Fibroblast of lung (primary cell): Measurements from ENCODE around the gene CAMKV. TPM values are rescaled to one million over a fixed set of nuclear protein-coding genes. Genes with fewer than 3 reads are reported as not detected.

ENCODE experiments used
- DNase-seq, 2 donors: peaks; one replicate each; pipeline versions ENCODE4 v3.0.0 to v3.0.0-alpha.2; 2010; ENCODE audit warnings: low read depth in 2 of 2
- H2AFZ ChIP-seq: 2 replicates; pipeline ENCODE4 v1.5.1; 2012; ENCODE audit warnings: low read length, control low read depth, inconsistent platforms
- H3K27ac ChIP-seq: 2 replicates; pipeline ENCODE4 v1.5.1; 2011; ENCODE audit warnings: low read length, control low read depth; ENCODE audit not compliant: insufficient read depth
- H3K27me3 ChIP-seq: 2 replicates; pipeline ENCODE4 v1.5.1; 2011; ENCODE audit warnings: mild to moderate bottlenecking, low read length; ENCODE audit not compliant: control insufficient read depth, insufficient read depth
- H3K36me3 ChIP-seq: 2 replicates; pipeline ENCODE4 v1.5.1; 2011; ENCODE audit warnings: low read length; ENCODE audit not compliant: control insufficient read depth, insufficient read depth
- H3K4me1 ChIP-seq: 2 replicates; pipeline ENCODE4 v1.5.1; 2011; ENCODE audit warnings: low read length; ENCODE audit not compliant: control insufficient read depth, insufficient read depth; ENCODE audit errors: extremely low read depth
- H3K4me2 ChIP-seq: 2 replicates; pipeline ENCODE4 v1.5.1; 2011; ENCODE audit warnings: low read length, control low read depth; ENCODE audit not compliant: insufficient read depth; ENCODE audit errors: extremely low read depth
- H3K4me3 ChIP-seq, 4 experiments: fragments of 200-600 bp in 1 of 4; sonication (generic) in 1 of 4; replicated peaks in 1 of 4; 2 replicates each; pipeline ENCODE4 v1.5.1; 2011 to 2016; ENCODE audit warnings: low read length in 4 of 4, low read depth in 3 of 4, mild to moderate bottlenecking in 3 of 4, control low read depth in 2 of 4, inconsistent platforms in 1 of 4, mixed read lengths in 1 of 4; ENCODE audit not compliant: insufficient read depth in 1 of 4; ENCODE audit errors: control extremely low read depth in 1 of 4
- H3K79me2 ChIP-seq: 2 replicates; pipeline ENCODE4 v1.5.1; 2012; ENCODE audit warnings: mild to moderate bottlenecking, low read length, inconsistent platforms; ENCODE audit not compliant: control insufficient read depth, insufficient read depth
- H3K9ac ChIP-seq: 2 replicates; pipeline ENCODE4 v1.5.1; 2011; ENCODE audit warnings: mild to moderate bottlenecking, low read length, control low read depth; ENCODE audit not compliant: insufficient read depth
- H3K9me3 ChIP-seq: 2 replicates; pipeline ENCODE4 v1.5.1; 2012; ENCODE audit warnings: low read depth, low read length; ENCODE audit not compliant: control insufficient read depth, insufficient read depth
- H4K20me1 ChIP-seq: 2 replicates; pipeline ENCODE4 v1.5.1; 2011; ENCODE audit warnings: low read length; ENCODE audit not compliant: control insufficient read depth, insufficient read depth; ENCODE audit errors: extremely low read depth
- CTCF ChIP-seq, 2 donors: IDR thresholded peaks in 1 of 2; conservative IDR thresholded peaks in 1 of 2; 1 replicate in 1 of 2; 2 replicates in 1 of 2; pipeline ENCODE4 v1.5.1; 2011 to 2012; ENCODE audit warnings: low read length in 2 of 2, control low read depth in 1 of 2, inconsistent platforms in 1 of 2, low read depth in 1 of 2, mild to moderate bottlenecking in 1 of 2
- EZH2 ChIP-seq: IDR thresholded peaks from 2 replicates; pipeline ENCODE4 v1.5.1; 2012; ENCODE audit warnings: low read length, control low read depth, mild to moderate bottlenecking; ENCODE audit errors: missing control alignments
- polyA plus RNA-seq, 2 donors: library from polyadenylated mRNA; depleted of rRNA in 1 of 2; stranded (reverse) in 1 of 2; unstranded in 1 of 2; fragments of >200 nt; gene quantifications; 2 replicates each; pipeline ENCODE4 v1.2.1, GENCODE V29; 2011 to 2012; ENCODE audit warnings: missing spikeins in 1 of 2
- total RNA-seq: library from RNA; depleted of rRNA; stranded (reverse); fragments of >200 nt; gene quantifications from 2 replicates; pipeline ENCODE4 v1.2.1, GENCODE V29; 2014

The CAMKV gene
- total and polyA plus RNA-seq, 2 donors (not counting 1 experiment from before 2014, with no cell fraction given): 0.06 TPM; not detected in 1

GRCh38 chr3:49864505-49864904 lies 5.2 kb downstream of the CAMKV start:
- H2AFZ ChIP-seq: no peak overlapping the region
- no peaks in the 10 kb centered on the region for H3K36me3 ChIP-seq
- no peak for DNase-seq
- H3K4me3 ChIP-seq: no peak overlapping the region
- H3K9me3 ChIP-seq: no peaks in the 10 kb centered on the region
- H3K4me2 ChIP-seq: no peak overlapping the region
- H3K27me3 ChIP-seq: peaks cover 41% of the 10 kb centered on the region
- no peak overlapping the region for H3K9ac ChIP-seq
- H4K20me1 ChIP-seq: no peaks in the 10 kb centered on the region
- TF ChIP-seq CTCF (conservative IDR thresholded peaks at IDR 0.05 in 1 of 2, IDR thresholded peaks at IDR 0.05 in 1 of 2; ENCODE audit: low read depth in 1 of 2, low read length in 2 of 2): no peak
- TF ChIP-seq EZH2: no peak
- H3K4me1 ChIP-seq: no peaks in the 10 kb centered on the region
- no peaks in the 10 kb centered on the region for H3K79me2 ChIP-seq
- no peak overlapping the region for H3K27ac ChIP-seq

- H4K20me1 ChIP-seq: no peaks in the 10 kb centered on the region
- H3K27ac ChIP-seq: no peak overlapping the region
- H3K4me2 ChIP-seq: no peak overlapping the region
- TF ChIP-seq EZH2: no peak
- TF ChIP-seq CTCF (conservative IDR thresholded peaks at IDR 0.05 in 1 of 2, IDR thresholded peaks at IDR 0.05 in 1 of 2; ENCODE audit: low read depth in 1 of 2, low read length in 2 of 2): no peak
- H3K9me3 ChIP-seq: no peaks in the 10 kb centered on the region
- no peaks in the 10 kb centered on the region for H3K36me3 ChIP-seq
- no peak overlapping the region for H3K9ac ChIP-seq
- no peak overlapping the region for H2AFZ ChIP-seq
- peaks cover 3% of the 10 kb centered on the region for H3K4me1 ChIP-seq
- peaks cover 19% of the 10 kb centered on the region for H3K27me3 ChIP-seq
- no peak overlapping the region for H3K4me3 ChIP-seq
- no peak for DNase-seq
- peaks cover 8% of the 10 kb centered on the region for H3K79me2 ChIP-seq
Measured at GRCh38 chr3:49859576-49860305, 10.0 kb downstream of the CAMKV start.

GRCh38 chr3:49856181-49857005 lies 13.3 kb downstream of the CAMKV start, which contains the start of gene TRAIP:
TRAIP (minus strand) TSS chr3:49856564; CDS start chr3:49856453, 111 bp downstream.
- Histone ChIP-seq H2AFZ (peak within 1 kb of the TSS; percentile 99), H3K9ac (peak within 1 kb of the TSS; percentile 50), H4K20me1 (no peaks in the 10 kb centered on the region), H3K27ac (peak within 1 kb of the TSS; percentile 39), H3K27me3 (no peaks in the 10 kb centered on the region), H3K4me2 (peak within 1 kb of the TSS; percentile 87), H3K36me3 (no peaks in the 10 kb centered on the region), H3K9me3 (no peaks in the 10 kb centered on the region), H3K4me1 (peaks cover 3% of the 10 kb centered on the region), H3K4me3 (peak within 1 kb of the TSS; percentile 66 to 74 (median 70)), H3K79me2 (peaks cover 8% of the 10 kb centered on the region)
- TF ChIP-seq CTCF (conservative IDR thresholded peaks at IDR 0.05 in 1 of 2, IDR thresholded peaks at IDR 0.05 in 1 of 2; ENCODE audit: low read depth in 1 of 2, low read length in 2 of 2) (no peak), EZH2 (no peak)
- peak; percentile 88 to 91 for DNase-seq
